H1 (cell line): ENCODE results near the gene APOOL. TPM values are rescaled to one million over a fixed set of nuclear protein-coding genes. Genes with fewer than 3 reads are reported as not detected.

ENCODE experiments used
- ASH2L ChIP-seq: fragments of 200-600, 300-600 bp; sonication (generic); IDR thresholded peaks from one replicate; pipeline ENCODE4 v1.7.1; 2017; ENCODE audit warnings: low read length
- POLR2AphosphoS5 ChIP-seq: IDR thresholded peaks from 2 replicates; pipeline ENCODE4 v1.6.1; 2011; ENCODE audit warnings: low read depth, low read length
- polyA plus RNA-seq, 7 experiments: library from polyadenylated mRNA; depleted of rRNA in 3 of 7; stranded (reverse) in 5 of 7; unstranded in 2 of 7; fragments of >200 nt in 5 of 7; fragments of 200-250 nt in 2 of 7; gene quantifications; 1 replicate in 5 of 7; 2 replicates in 1 of 7; 4 replicates in 1 of 7; pipeline versions ENCODE4 v1.2.1 to v1.2.3, GENCODE V29; 2011 to 2013; ENCODE audit warnings: missing spikeins in 2 of 7, mixed read lengths in 2 of 7
- total RNA-seq: library from RNA; stranded (reverse); fragmentation: NEBNext Ultra II Directional; extraction: Animal tissue kit (Norgen Biotek cat#: 25700); gene quantifications from 2 replicates; pipeline ENCODE4 v1.2.1, GENCODE V29; 2021

APOOL gene
- total and polyA plus RNA-seq, 2 of the 8 experiments (the other 6 are each of a cell fraction or from before 2014, with no cell fraction given), result 2.4 to 8.1 TPM

DNA sequence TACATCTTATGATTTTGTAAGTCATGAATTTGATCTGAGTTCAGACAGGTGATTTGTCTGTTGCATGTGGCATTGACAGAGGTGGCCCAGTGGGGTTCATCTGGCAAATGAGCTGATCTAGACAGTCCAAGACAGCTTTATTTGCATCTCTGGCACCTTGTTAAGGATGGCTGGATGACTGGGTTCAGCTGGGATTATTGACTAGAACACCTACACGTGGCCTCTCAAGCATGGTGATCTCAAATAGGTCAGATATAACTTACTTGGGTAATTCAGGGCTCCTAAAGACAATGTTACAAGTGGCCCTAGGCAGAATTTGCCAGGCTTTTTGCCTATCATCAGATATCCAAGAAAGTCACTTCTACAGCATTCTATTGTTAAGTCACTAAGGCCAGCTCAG is 48.0 kb downstream of the APOOL start (continued):
- TF ChIP-seq POLR2AphosphoS5, result no peak
- no peak for TF ChIP-seq ASH2L
